GM21423 (cell line): ENCODE measurements around the gene AGR3.

Experiments
- ATAC-seq: cut with Tn5 transposase; IDR thresholded peaks from one replicate; pipeline ENCODE4 v1.9.1; 2021; ENCODE audit warnings: mild to moderate bottlenecking, moderate library complexity; ENCODE audit not compliant: unreplicated experiment

The AGR3 gene

DNA sequence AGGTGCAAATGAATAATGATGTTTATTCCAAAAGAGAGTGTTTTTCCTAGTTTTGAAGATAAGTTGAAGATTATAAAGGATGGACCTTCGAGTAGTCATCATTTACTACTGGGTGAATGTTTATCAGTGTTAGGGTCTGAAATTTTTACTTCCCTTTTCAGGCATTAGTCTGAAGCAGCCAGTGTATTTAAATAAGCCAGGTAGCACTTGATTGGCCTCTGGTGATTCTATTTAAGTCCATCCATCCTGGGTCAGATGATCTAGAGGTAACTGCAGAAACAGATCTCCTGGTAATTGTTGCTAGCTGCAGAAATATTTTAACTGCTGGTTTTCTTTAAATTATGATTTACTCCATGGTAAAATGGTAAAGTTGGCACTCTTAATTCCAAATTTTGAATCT lies 42.9 kb downstream of the AGR3 start:
- no peak for ATAC-seq

DNA sequence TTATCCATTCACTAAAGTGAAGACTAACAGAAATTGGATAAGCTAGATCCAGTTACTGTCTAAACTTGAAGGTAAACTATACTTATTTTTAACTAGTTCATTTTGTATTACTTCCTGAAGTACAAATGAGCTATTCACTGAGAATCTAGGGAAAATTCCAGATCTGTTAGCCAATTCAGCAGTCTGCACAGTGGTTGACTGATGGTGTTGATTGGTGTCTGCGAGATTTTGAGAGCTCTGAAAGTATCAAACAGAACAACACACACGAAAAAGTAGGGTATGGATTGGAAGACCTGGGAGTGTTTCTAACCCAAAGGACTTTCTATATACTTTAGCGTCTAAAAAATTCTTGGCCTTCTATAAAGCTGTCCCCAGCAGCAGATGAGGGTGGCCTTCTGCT lies 43.4 kb downstream of the AGR3 start:
- ATAC-seq: no peak

DNA sequence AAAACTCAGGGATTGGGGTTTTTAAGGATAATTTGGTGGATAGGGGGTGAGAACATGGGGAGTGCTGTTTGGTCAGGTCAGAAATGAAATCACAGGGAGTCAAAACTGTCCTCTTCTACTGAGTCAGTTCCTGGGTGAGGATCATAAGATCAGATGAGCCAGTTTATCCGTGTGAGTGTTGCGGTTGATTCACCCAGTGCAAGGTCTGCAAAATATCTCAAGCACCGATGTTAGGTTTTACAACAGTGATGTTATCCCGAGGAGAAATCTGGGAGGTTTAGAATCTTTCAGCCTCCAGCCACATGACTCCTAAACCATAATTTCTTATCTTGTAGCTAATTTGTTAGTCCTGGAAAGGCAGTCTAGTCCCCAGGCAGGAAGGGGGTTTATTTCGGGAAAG lies 45.3 kb downstream of the AGR3 start:
- no peak for ATAC-seq

DNA sequence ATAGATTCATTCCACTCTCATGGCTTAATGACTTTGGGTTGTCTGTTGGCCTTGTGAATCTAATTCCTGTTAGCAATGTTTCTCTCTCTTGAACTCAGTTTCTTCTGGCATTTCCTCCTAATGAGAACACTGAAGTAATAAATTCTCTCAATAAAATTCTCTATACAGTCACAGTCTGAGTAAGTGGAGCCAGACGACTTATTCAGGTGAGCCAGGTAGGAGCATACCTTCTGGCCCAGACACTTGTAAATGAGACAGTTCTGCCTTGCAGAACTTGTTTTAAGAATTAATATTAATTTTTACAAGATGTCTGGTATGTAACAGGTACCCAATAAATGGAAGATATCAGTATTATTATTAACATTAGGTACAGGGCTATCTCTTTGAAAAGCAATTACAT lies 48.4 kb downstream of the AGR3 start:
- ATAC-seq: no peak

DNA sequence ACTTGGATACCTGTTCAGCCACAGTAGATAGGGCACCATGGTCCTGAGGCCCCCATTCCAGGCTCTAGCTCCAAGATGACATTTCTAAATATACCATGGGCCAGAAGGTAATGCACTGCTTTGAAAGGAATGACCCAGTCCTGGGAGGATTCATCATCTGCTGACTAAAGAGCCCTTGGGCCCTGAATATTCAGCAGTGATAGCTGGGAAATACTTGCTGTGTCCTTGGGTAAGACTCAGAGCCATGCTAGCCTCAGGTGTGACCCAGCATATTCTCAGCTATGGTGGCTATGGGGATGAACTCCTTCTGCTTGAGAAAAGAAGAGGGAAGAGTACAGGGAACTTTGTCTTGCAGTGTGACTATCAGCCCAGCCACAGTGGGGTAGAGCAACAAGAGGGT lies 55.7 kb downstream of the AGR3 start:
- ATAC-seq: no peak

DNA sequence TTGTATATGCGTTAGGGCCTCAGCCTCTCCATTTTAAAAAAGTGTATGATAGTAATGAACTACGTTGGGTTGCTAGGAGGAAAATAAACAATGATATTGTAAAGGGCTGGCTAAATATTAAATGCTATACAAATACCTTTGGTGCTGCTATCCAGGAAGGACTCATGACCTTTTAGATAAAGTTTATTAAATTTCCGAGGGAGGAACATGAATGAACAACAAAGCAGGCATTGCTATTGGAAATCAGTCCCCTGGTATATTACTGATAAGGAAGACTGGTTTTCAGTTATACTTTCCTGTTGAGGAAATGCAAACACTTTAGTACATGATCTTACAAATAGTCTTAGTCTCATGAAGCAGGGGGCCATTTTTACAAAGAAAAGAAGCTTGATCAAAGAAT lies 59.8 kb downstream of the AGR3 start:
- ATAC-seq: no peak

DNA sequence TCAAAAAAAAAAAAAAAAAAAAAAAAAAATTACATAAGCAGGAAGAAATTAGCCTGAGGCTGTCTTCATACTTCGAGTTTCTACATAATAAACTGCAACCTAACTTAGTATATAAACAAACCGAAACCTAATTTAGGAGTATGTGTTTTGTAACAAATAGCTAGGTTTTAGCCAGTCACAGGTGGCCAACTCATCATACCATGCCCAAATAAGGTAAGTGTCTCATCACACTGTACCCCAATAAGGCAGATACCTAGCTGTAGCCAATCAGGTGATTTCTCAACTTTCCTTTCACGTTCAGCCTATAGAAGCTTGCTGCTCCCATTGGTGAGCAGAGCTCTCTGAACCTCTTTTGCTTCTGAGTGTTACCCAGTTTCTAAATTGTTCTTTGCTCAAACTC lies 63.1 kb downstream of the AGR3 start:
- no peak for ATAC-seq

DNA sequence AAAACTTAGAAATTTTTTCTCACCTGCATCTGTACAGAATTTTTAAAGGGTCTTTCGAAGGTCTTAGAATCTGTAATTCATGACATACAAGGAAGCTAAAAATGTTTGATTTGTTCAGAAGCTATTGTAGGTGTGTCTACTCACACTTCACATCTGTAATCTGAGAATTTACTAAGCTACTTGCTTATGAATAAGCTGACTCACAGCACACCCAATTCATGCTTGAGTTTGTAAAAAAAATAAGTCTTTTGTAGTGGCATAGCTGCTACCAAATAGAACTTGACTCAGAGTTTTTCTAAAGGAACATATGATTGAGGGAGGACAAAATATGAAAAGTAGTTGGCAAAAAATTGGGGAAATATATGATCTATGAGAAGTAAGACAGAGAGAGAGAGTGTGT lies 64.2 kb downstream of the AGR3 start:
- no peak for ATAC-seq

DNA sequence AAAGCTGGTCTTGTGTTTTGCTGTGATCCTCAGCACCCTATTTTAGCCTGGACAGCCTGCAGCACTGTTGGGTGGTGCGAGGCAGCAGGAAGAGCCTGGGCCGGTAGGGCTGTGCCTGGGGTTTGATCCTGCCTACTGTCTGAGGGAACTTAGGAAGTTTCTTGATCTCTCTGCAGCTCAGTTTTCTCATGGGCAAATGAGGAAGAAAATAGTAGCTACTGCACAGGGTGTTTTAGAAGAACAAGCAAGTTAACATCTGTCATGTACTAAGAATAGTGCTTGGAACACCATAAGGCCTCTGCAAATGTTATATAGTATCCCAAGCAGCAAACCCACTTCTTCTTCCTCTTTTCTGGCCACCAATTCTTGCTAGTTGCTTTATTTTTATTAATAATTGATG lies 65.0 kb downstream of the AGR3 start:
- ATAC-seq: no peak

DNA sequence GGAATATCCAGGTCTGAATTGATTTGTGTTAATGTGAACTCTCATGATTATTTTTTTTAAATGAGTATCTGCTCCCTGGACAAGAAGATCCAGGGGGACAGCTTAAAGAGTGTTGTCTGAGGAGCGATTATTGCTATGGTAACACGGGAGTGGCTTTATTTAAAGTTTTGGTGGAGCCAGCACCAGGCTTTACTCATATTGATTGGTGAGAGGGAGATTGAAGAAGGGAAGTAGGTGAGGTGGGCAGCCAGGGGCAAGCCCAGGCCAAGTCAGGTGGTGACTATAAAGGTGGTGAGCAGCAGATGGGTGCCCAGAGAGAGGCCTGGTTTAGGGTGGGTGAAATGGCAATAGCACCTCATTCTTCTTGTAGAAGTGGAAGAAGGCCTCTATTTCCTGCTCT lies 66.8 kb downstream of the AGR3 start:
- no peak for ATAC-seq

DNA sequence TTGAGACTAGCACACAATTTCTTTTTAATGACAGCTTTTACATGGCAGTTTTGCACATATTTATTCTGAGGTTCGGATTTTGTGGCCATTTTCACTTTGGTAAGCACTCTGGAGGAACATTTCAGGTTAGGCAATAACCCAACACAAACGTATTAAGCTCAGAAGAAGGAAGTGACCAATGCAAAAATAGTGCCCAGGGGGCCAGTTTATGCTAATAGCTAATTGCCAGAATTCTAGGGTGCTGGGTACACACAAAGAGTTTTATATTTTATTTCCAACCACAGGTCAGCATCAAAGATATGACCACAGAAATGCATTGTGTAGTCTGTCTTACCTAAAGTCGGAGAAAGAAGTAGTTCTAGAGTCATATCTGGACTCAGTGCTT lies 68.6 kb downstream of the AGR3 start:
- no peak for ATAC-seq

DNA sequence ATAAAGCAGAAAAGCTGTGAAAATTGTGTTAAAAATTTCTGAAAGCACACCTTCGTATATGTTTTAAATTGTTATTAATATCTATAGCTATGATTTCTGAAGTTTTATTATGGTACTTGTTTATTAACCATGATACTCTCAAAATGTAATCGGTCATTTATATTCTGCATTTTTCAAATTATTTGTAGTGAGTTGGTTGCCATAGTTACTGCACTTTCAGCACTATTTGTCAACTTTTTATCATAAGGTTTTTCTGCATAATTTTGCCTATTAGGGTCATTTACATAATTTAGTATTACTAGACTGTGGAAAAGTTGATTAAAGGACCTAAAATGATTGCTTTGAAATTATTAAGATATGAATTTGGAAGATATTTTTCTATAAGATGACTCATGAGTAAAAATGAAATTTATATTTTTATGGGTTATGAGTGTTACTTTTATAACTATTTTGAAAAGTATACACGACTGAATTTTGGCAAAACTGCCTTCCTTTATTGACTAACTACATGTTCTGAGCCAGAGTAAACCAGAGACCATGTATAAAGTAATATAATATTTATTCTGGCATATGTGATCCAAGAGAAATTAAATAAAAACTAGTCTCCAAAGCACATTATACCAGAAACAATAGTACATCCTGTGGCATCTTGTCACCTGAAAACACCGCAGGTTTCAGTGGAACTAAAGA lies 69.1 kb downstream of the AGR3 start:
- ATAC-seq: no peak

DNA sequence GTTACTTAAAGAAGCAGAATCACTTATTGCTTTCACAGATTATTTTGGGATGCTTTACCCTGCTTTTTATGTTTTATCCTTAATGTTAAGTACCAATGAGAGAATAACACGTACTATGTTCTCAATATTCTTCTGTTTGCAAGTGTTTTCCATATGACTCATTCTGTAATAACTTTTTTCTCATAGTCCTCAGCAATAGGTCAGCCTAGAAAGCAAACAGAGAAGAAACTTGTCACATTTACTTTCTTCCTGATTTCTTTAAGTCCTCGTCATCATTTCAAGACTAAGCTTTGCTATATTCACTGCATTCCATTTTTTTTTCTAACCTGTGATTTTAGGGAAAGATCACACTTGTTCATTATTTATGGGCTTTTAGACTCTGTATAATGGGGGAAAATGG lies 70.2 kb downstream of the AGR3 start:
- ATAC-seq: no peak

DNA sequence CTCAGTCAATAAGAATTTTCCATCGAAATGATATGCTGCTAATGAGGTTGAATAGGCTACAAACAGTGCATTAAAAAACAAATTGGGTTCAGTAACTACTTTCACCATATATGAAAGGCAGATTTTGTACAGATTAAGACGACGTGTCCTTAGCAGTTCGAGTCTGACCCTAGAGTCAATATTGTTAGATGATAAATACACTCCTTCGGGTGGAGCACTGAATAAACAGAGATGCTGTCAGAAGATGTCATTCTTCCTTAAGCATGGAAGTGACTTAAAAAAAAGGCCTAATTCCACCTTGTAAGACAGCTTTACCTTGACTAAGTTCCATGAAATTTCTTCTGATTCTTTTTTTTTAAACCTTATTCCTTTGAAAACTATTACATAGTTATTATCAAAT lies 71.2 kb downstream of the AGR3 start:
- no peak for ATAC-seq

DNA sequence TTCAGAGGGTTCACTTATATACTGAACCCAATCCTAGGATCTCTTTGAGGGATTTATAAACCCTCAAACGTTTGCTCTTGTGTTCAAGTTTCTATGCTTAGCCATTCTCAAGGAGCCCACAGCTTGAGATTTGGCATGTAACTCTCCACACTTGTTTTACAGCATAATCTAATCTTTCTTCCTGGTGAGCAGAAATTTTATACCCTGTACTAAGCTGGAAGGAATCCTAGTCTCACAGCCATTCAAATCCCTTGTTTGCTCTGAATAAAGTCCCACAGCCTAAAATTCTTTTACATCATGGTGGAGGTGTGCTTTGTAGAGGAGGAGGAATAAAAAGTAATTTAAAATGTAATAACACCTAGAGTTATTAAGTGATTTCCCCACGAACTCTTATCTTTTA lies 71.7 kb downstream of the AGR3 start:
- ATAC-seq: no peak
